ENCODE data around the gene KCNK2.
"Not testable (repeated sequence)": the region's sequence is repeated elsewhere in the genome, so short reads cannot be mapped to it uniquely, and the experiment has no call there.

Gene KCNK2

GRCh38 chr1:215160351-215160750 is 77.8 kb downstream of the KCNK2 start:
- DNase-seq, result no peak

GRCh38 chr1:215163144-215163543 is 80.6 kb downstream of the KCNK2 start:
- DNase-seq, result not testable (repeated sequence)

GRCh38 chr1:215166886-215167285 is 84.3 kb downstream of the KCNK2 start:
- DNase-seq, result no peak

GRCh38 chr1:215181518-215181917 is 99.0 kb downstream of the KCNK2 start:
- no peak for DNase-seq

GRCh38 chr1:215185067-215185620 is 102.6 kb downstream of the KCNK2 start:
- DNase-seq, result no peak

- DNase-seq, result no peak
Observed at GRCh38 chr1:215188302-215188950, 105.9 kb downstream of the KCNK2 start.

GRCh38 chr1:215192306-215192705 is 109.8 kb downstream of the KCNK2 start:
- DNase-seq, result no peak

- no peak for DNase-seq
Observed at GRCh38 chr1:215198021-215198420, 115.5 kb downstream of the KCNK2 start.

- DNase-seq, result no peak
Observed at GRCh38 chr1:215200121-215200520, 117.6 kb downstream of the KCNK2 start.

GRCh38 chr1:215201283-215201682 is 118.7 kb downstream of the KCNK2 start:
- no peak for DNase-seq

- no peak for DNase-seq
Observed at GRCh38 chr1:215202868-215203267, 120.3 kb downstream of the KCNK2 start.

GRCh38 chr1:215210167-215210566 is 127.6 kb downstream of the KCNK2 start:
- DNase-seq, result no peak

- DNase-seq, result no peak
Observed at GRCh38 chr1:215215846-215216245, 133.3 kb downstream of the KCNK2 start.

GRCh38 chr1:215219372-215219771 is 136.8 kb downstream of the KCNK2 start:
- DNase-seq, result no peak

- no peak for DNase-seq
Observed at GRCh38 chr1:215220346-215220745, 137.8 kb downstream of the KCNK2 start.

- DNase-seq, result no peak
Observed at GRCh38 chr1:215226757-215227156, 144.2 kb downstream of the KCNK2 start.

- DNase-seq, result no peak
Observed at GRCh38 chr1:215228193-215228592, 145.7 kb downstream of the KCNK2 start.

- DNase-seq, result no peak
Observed at GRCh38 chr1:215241451-215241850, 158.9 kb downstream of the KCNK2 start.

- DNase-seq, result no peak
Observed at GRCh38 chr1:215243345-215244054, 161.0 kb downstream of the KCNK2 start.

- no peak for DNase-seq
Observed at GRCh38 chr1:215250913-215251312, 168.4 kb downstream of the KCNK2 start.

GRCh38 chr1:215251428-215251827 is 168.9 kb downstream of the KCNK2 start:
- DNase-seq, result no peak

GRCh38 chr1:215252164-215252563 is 169.6 kb downstream of the KCNK2 start:
- no peak for DNase-seq

- no peak for DNase-seq
Observed at GRCh38 chr1:215256936-215257679, 174.6 kb downstream of the KCNK2 start.

- DNase-seq, result no peak
Observed at GRCh38 chr1:215260711-215261110, 178.2 kb downstream of the KCNK2 start.
